Parathyroid adenoma (tissue), 2 donors: ENCODE data around the gene FNDC3B.

Source experiments
- H2AFZ ChIP-seq: fragments of 300-600 bp; sonication (generic); one replicate; pipeline ENCODE4 v1.7.0; 2017; ENCODE audit warnings: antibody characterized with exemption, mild to moderate bottlenecking
- H3K27ac ChIP-seq: fragments of 300-600 bp; sonication (generic); one replicate; pipeline ENCODE4 v1.7.0; 2017
- H3K27me3 ChIP-seq: fragments of 300-600 bp; sonication (generic); one replicate; pipeline ENCODE4 v1.7.0; 2017; ENCODE audit warnings: low read length; ENCODE audit not compliant: control insufficient read depth, insufficient read depth
- H3K36me3 ChIP-seq: fragments of 300-600 bp; sonication (generic); one replicate; pipeline ENCODE4 v1.7.0; 2017; ENCODE audit warnings: low read length; ENCODE audit not compliant: control insufficient read depth, insufficient read depth
- H3K4me1 ChIP-seq: fragments of 300-600 bp; sonication (generic); one replicate; pipeline ENCODE4 v1.7.0; 2017; ENCODE audit warnings: control low read depth
- H3K4me2 ChIP-seq: fragments of 300-600 bp; sonication (generic); one replicate; pipeline ENCODE4 v1.7.0; 2017; ENCODE audit warnings: low read length
- H3K4me3 ChIP-seq: fragments of 300-600 bp; sonication (generic); one replicate; pipeline ENCODE4 v1.7.0; 2017; ENCODE audit warnings: low read depth, low read length
- H3K79me2 ChIP-seq: fragments of 300-600 bp; sonication (generic); one replicate; pipeline ENCODE4 v1.7.0; 2017; ENCODE audit warnings: control low read depth
- H3K9ac ChIP-seq: fragments of 300-600 bp; sonication (generic); one replicate; pipeline ENCODE4 v1.7.0; 2017; ENCODE audit warnings: mild to moderate bottlenecking
- H3K9me3 ChIP-seq: fragments of 300-600 bp; sonication (generic); one replicate; pipeline ENCODE4 v1.7.0; 2017; ENCODE audit warnings: low read length; ENCODE audit not compliant: control insufficient read depth
- TF ChIP-seq, protein P1 (sequence below): fragments of 300-600 bp; sonication (generic); IDR thresholded peaks from one replicate; pipeline ENCODE4 v1.7.0; 2017; ENCODE audit warnings: antibody characterized with exemption, mild to moderate bottlenecking
- donor health status: primary hyperparathyroidism.

FNDC3B gene

DNA sequence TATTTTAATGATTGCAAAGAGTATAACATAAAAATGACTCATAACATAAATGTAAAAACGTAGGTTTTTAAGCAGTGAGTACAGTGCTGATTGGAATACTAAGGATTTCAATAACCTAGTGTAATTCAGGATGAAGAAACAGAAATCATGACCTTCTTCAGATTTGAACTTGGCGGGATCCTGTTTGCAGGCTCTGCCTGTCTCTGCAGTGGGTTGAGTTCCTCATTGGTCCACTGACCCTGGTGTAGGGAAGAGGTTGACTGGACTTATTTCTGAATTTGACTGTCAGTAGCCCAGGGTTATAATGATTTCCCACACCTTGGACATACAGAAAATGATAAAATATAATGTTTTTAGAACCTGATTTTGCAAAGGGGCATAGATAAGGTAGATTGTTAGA is 171.7 kb downstream of the FNDC3B start:
- TF ChIP-seq, protein P1, sequence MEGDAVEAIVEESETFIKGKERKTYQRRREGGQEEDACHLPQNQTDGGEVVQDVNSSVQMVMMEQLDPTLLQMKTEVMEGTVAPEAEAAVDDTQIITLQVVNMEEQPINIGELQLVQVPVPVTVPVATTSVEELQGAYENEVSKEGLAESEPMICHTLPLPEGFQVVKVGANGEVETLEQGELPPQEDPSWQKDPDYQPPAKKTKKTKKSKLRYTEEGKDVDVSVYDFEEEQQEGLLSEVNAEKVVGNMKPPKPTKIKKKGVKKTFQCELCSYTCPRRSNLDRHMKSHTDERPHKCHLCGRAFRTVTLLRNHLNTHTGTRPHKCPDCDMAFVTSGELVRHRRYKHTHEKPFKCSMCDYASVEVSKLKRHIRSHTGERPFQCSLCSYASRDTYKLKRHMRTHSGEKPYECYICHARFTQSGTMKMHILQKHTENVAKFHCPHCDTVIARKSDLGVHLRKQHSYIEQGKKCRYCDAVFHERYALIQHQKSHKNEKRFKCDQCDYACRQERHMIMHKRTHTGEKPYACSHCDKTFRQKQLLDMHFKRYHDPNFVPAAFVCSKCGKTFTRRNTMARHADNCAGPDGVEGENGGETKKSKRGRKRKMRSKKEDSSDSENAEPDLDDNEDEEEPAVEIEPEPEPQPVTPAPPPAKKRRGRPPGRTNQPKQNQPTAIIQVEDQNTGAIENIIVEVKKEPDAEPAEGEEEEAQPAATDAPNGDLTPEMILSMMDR = no peak
- no peak overlapping the region for H2AFZ ChIP-seq
- peaks cover 2% of the 10 kb centered on the region for H3K4me1 ChIP-seq
- no peak overlapping the region for H3K9ac ChIP-seq
- no peaks in the 10 kb centered on the region for H3K9me3 ChIP-seq
- no peaks in the 10 kb centered on the region for H3K36me3 ChIP-seq
- H3K79me2 ChIP-seq = peaks cover 6% of the 10 kb centered on the region
- no peak overlapping the region for H3K4me3 ChIP-seq
- H3K27ac ChIP-seq = no peak overlapping the region
- H3K4me2 ChIP-seq = no peak overlapping the region
- H3K27me3 ChIP-seq = no peaks in the 10 kb centered on the region

- TF ChIP-seq, protein P1 = no peak
- H3K4me3 ChIP-seq = no peak overlapping the region
- no peak overlapping the region for H3K9ac ChIP-seq
- H3K36me3 ChIP-seq = no peaks in the 10 kb centered on the region
- H2AFZ ChIP-seq = no peak overlapping the region
- H3K27me3 ChIP-seq = no peaks in the 10 kb centered on the region
- no peak overlapping the region for H3K4me2 ChIP-seq
- H3K79me2 ChIP-seq = peaks cover 3% of the 10 kb centered on the region
- H3K27ac ChIP-seq = no peak overlapping the region
- H3K4me1 ChIP-seq = peaks cover 9% of the 10 kb centered on the region
- no peaks in the 10 kb centered on the region for H3K9me3 ChIP-seq
These were observed 173.8 kb downstream of the FNDC3B start for GRCh38 chr3:172213200-172213599.

DNA sequence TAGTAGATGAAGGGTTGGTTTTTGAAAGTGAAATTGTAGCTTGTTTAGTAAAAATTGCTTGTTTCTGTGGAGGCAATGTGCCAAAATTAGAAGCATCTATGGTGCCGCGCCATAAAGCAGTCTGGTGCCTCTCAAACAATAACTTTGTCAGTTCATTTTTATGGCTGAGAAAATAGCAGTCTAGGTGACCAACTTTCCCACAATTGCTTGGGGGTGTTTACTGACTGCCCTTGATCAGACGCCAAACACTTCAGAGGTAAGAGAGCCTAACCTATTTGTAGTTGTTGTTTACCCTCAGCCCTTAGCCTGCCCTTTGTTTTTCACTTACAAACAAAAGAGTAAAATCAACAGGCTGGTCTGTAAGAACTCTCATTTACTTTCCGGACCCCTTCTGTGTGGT is 174.5 kb downstream of the FNDC3B start:
- no peak overlapping the region for H3K27ac ChIP-seq
- no peak overlapping the region for H3K4me3 ChIP-seq
- no peak overlapping the region for H3K4me2 ChIP-seq
- H3K27me3 ChIP-seq = no peaks in the 10 kb centered on the region
- no peaks in the 10 kb centered on the region for H3K36me3 ChIP-seq
- H3K4me1 ChIP-seq = peaks cover 13% of the 10 kb centered on the region
- H2AFZ ChIP-seq = no peak overlapping the region
- peaks cover 3% of the 10 kb centered on the region for H3K79me2 ChIP-seq
- H3K9ac ChIP-seq = no peak overlapping the region
- TF ChIP-seq, protein P1 = no peak
- H3K9me3 ChIP-seq = no peaks in the 10 kb centered on the region

GRCh38 chr3:172216267-172216666 is 176.9 kb downstream of the FNDC3B start:
- Histone ChIP-seq H3K9me3 (no peaks in the 10 kb centered on the region), H2AFZ (no peak overlapping the region), H3K4me3 (no peak overlapping the region), H3K9ac (no peak overlapping the region), H3K4me2 (no peak overlapping the region), H3K27ac (no peak overlapping the region), H3K36me3 (no peaks in the 10 kb centered on the region), H3K79me2 (peaks cover 3% of the 10 kb centered on the region), H3K27me3 (no peaks in the 10 kb centered on the region), H3K4me1 (peaks cover 13% of the 10 kb centered on the region)
- TF ChIP-seq, protein P1 = no peak

DNA sequence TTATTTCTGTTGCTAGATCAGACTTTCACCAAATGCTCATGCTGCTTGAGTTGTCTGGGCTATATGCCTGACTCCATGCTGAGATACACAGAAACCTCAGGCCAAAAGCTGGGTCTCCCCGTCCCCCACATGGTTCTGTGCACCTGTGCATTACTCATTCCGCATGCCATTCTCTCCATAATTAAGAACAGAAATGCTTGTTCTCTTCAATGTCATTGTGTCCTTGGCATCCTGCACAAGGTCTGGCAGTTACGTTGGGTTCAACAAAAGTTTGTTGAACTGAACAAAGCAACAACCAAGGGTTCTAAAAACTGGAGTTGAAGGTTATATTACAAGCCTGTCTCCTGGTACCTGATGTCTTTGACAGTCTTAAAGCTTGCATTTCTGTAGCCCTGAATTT is 177.5 kb downstream of the FNDC3B start:
- TF ChIP-seq, protein P1 = no peak
- Histone ChIP-seq H3K27ac (no peak overlapping the region), H3K79me2 (peaks cover 6% of the 10 kb centered on the region), H3K4me2 (no peak overlapping the region), H3K36me3 (no peaks in the 10 kb centered on the region), H3K9me3 (no peaks in the 10 kb centered on the region), H3K9ac (no peak overlapping the region), H3K4me3 (no peak overlapping the region), H3K27me3 (no peaks in the 10 kb centered on the region), H3K4me1 (peaks cover 17% of the 10 kb centered on the region), H2AFZ (no peak overlapping the region)
